HG03571 (cell line): ENCODE results near the gene SGSH.

Experiments used
- ATAC-seq: cut with Tn5 transposase; IDR thresholded peaks from one replicate; pipeline ENCODE4 v1.9.1; 2021; ENCODE audit not compliant: unreplicated experiment

The SGSH gene

DNA sequence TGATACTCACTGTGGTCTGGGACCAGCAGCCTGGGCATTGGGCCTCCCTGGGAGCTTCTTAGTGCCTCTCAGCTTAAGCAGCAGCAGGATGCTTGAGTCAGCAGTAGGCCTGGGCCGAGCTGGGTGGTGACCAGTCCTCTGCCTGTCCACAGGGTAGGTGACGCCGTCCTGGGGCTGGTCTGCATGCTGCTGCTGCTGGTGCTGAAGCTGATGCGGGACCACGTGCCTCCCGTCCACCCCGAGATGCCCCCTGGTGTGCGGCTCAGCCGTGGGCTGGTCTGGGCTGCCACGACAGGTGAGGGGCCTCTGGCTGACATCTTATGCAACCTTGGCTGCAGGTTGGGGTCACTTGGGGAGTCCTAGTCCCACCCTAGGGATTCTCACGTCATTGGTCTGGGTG lies 7.5 kb upstream of the SGSH start:
- no peak for ATAC-seq

DNA sequence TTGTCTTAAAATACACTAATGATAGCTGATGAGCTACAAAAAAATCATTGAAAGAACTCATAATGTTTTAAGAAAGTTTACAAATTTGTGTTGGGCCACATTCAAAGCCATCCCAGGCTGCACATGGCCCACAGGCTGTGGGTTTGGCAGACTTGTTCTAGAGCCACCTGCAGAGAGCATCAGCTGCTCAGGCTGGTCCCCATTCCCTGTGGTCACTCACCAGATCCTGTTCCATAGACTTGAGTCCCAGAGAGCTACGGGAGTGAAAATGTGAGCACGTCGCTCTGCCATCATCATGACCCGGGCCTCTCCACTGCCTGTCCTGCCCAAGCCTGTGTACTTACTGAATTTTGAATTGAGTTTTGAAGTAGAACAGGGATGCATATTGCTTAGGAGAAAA lies 7.0 kb upstream of the SGSH start:
- ATAC-seq = no peak

DNA sequence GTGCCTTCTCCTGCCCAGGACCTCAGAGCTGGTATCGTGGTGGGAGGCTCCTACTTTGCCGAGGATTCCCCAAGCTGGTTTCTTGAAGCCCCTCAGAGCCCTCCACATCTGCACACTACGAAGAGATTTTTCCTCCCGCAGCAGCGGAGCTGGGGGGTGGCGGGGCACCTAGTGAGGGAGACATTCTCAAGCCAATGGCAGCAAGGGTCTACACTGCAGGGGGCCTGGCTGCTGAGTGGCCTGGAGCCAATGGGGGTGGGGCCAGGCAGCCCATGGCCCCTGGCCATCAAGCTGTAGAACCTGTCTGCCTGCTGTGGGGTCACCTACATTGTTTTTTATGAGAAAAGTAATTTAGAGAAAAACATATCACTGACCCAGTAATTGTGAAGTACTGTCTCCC lies 5.1 kb upstream of the SGSH start:
- no peak for ATAC-seq

DNA sequence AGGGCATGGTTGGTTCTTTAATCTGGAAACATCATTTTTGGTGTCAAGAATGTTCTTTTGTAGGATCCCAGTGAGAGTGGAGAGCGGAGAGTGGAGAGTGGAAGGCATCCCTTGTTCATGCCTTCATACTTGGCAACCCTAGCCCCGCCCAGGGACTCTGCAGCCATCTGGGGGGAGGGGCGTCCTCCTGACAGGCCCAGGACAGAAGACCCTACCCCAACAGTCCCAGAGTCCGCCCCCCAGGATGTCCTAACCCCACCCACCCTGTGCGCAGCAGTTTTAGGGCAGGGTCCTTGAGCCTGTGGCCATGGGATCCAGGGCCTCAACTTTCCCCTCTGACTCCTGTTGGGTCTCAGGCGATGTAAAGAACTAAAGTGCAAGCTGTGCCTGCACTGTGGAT lies 4.5 kb upstream of the SGSH start:
- ATAC-seq = no peak

DNA sequence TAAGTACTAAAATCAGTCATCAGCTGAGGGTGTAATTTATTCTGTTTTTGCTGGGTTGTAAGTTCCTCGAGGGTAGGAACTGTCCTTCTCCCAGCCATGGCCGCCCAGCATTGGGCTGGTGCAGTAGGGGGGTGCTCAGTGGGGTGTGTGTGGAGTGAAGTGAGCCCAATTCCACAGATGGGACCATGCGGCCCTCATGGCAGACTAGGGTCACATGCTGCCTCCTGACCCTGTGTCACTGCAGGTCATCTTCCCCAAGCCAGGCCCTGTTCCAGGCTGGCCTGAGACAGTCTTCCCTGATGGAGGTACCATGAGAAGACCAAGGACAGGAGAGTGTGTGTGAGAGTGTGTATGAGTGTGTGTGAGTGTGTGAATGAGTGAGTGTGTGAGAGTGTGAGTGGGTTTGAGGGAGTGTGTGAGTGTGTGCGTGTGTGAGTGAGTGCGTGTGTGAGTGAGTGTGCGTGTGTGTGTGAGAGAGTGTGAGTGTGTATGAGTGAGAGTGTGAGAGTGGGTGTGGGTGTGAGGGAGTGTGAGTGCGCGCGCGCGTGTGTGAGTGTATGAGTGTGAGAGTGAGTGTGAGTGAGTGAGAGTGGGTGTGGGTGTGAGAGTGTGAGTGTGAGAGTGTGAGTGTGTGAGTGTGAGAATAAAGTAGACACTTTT lies 3.8 kb upstream of the SGSH start:
- no peak for ATAC-seq

DNA sequence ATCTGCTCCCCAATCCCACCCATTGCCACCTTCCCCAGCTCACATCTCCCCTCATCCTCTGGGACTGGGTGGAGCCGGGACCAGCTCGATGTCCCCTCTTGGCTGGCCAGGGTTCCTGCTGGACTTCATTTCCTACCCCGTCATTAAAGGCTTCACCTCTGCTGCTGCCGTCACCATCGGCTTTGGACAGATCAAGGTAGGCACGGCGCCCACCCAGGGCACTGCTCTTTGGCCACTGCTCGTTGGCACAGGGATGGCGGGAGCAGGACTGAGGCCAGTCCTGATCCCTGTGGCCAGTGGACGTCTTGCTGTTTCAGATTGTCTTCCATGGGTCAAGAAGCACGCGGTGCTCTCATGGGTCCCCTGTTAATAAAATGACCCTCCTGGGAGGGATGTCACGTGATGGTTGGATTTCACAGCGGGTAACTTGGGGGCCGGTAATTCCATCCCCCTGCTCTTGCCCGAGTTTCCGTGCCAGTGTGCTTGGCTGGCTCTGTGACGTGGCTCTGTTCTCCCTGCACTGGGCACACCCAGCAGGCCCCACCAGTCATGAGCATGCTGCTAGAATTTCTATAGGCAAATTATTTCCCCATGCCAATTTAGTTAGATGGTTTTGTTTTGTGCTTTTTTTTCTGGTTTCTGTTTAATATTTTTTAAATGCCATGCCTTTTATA lies 3.1 kb upstream of the SGSH start:
- ATAC-seq = no peak

DNA sequence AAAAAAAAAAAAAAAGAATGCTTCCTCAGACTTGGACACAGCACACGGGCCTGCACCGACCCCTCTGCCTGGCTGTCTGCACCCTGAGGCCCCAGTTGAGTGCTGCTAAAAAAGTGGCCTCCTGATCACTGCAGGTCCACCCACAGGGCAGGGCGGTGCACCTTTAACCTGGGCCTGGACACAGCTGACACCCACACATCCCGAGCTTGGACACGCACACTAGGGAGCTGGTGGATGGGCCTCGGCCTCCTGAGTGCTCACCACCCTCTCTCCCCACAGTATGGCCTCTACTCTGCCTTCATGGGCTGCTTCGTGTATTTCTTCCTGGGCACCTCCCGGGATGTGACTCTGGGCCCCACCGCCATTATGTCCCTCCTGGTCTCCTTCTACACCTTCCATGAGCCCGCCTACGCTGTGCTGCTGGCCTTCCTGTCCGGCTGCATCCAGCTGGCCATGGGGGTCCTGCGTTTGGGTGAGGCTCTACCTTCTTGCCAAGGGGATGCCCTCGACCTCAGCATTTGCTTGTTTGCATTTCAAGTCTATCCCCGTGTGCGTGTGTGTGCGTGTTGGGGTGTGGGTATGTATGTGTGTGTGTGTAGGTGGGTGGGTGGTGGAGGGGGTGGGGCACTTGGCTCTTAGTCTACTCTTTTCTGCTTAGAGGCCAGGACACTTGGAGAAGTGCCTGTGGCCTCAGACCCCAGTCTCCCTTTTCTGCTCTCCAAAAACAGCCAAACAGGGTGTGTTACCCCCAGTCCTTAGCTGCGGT lies 2.4 kb upstream of the SGSH start:
- ATAC-seq = no peak

DNA sequence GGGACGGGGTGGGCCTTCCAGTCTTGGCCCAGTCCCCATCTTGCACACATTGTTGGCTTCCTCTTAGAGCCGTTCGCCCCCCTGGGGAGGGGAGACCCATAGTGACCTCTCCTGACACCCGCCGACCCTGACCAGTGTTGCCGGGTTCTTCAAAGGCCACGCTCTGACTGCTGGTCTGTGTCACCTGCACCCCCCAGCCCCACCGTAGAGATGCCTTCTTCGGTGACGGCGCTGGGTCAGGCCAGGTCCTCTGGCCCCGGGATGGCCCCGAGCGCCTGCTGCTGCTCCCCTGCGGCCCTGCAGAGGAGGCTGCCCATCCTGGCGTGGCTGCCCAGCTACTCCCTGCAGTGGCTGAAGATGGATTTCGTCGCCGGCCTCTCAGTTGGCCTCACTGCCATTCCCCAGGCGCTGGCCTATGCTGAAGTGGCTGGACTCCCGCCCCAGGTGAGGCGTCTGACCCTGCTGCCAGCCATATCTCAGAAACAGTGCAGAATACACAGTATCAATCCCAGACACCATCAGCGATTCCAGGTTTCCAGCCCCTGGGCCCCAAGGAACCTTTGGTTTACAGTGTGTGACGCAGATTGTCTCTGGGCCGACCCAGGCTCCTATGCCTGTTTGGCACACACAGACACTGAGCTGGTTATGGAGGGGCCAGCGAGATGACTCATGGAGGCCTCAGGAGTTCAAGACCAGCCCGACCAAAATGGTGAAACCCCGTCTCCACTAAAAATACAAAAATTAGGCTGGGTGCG lies 1.4 kb upstream of the SGSH start:
- no peak for ATAC-seq

DNA sequence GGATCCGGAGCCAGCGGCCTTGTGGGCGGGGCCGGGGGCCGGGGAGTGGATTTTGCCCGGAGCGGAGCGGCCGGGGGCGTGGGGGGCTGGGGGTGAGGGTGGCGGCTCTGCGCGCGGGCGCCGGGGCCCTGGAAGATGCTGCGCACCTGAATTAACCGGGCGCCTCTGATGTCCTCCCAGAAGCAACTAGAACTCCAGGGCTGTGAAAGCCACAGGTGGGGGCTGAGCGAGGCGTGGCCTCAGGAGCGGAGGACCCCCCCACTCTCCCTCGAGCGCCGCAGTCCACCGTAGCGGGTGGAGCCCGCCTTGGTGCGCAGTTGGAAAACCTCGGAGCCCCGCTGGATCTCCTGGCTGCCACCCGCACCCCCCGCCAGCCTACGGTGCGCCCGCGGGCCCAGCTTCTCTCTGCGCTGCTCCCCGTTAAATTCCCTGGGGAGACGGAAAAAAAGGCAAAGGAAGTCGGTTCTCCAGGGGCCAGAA lies 643 bp upstream of the SGSH start:
- ATAC-seq = no peak

DNA sequence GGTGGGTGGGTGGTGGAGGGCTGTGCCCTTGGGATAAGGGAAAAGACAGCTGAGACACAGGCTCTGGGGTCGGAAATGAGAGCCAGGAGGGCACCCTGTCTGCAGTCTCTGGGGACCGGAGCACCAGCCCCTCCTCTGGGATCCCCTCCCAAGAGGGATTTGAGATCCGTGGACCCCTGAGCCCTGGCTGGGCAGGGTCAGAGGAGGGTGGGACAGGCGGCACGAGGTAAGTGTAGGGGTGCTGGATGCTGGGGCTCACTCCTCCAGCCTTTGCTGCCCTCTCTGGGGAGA lies 425 bp downstream of the SGSH start:
- ATAC-seq = peak; percentile 25

DNA sequence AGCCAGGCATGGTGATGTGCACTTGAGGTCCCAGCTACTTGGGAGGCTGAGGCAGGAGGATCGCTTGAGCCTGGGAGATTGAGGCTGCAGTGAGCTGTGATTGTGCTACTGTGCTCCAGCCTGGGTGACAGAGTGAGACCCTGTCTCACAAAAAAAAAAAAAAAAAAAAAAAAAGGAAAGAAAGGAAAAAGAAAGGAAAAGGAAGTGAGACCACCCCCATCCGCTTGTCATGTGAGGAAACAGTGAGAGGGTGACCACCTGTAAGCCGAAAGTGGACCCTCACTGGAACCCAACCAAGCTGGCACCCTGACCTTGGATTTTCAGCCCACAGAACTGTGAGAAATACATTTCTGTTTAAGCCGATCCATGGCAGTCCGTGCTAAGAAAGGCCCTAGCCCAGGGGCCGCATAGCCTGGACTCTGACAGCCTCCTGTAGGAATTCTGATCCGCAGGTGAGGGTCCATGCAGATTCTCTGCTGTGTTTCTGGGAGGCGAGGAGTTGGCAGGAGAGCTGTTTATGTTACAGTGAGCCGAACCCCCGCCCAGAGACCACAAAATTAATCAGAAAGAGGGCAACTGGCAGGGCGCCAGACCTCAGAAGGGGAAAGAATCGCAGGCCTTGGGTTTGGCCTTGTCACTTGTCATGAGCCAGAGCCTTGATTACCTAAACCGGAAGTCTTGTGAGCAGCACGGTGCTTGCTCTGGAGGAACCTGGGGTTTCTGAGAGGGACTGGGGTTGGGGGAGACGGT lies 945 bp downstream of the SGSH start:
- peak; percentile 46 for ATAC-seq

DNA sequence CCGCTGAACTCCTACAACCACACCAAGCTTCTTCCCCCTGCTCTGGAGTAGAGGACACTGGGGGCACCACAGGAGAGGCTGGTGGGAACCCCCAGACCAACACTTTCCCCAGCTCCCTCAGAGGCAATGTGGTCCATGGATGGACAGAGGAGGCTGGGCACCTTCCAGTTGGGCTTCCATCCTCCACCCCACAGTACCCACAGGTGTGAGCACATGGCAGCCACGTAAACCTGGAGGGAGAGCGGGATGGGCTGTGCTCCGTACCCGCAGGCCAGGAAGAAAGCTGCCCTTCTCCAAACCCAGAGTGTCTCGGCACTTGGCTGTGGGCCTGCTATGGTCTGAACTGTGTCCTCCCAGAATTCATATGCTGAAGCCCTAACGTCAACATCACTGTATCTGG lies 1.7 kb downstream of the SGSH start:
- ATAC-seq = no peak

DNA sequence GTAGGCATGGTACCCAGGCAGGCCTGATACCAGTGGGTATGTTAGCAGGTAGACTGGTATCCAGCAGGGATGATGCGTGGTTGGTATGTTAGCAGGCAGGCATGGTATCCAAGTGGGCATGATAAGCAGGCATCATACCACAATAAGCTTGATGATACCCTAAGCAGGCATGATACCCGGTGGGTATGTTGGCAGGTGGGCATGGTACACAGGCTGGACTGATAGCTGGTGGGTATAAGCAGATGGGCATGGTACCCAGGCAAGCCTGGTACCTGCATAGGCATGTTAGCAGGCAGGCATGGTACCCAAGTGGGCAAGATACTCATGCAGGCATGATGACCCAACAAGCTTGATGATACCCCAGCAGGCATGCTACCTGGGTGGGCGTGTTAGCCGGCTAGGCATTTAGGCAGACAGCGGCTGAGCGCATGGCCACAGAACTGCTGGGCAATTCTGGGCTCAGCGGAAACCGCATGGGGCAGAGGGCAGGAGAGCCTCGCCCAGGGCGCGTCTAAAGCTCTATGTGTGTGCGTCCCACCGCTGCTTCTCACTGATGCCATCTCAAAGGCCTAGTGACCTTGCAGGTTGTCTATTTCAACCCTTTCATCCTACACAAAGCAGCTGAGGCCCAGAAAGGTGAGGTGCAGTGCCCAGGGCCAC lies 2.3 kb downstream of the SGSH start:
- no peak for ATAC-seq

DNA sequence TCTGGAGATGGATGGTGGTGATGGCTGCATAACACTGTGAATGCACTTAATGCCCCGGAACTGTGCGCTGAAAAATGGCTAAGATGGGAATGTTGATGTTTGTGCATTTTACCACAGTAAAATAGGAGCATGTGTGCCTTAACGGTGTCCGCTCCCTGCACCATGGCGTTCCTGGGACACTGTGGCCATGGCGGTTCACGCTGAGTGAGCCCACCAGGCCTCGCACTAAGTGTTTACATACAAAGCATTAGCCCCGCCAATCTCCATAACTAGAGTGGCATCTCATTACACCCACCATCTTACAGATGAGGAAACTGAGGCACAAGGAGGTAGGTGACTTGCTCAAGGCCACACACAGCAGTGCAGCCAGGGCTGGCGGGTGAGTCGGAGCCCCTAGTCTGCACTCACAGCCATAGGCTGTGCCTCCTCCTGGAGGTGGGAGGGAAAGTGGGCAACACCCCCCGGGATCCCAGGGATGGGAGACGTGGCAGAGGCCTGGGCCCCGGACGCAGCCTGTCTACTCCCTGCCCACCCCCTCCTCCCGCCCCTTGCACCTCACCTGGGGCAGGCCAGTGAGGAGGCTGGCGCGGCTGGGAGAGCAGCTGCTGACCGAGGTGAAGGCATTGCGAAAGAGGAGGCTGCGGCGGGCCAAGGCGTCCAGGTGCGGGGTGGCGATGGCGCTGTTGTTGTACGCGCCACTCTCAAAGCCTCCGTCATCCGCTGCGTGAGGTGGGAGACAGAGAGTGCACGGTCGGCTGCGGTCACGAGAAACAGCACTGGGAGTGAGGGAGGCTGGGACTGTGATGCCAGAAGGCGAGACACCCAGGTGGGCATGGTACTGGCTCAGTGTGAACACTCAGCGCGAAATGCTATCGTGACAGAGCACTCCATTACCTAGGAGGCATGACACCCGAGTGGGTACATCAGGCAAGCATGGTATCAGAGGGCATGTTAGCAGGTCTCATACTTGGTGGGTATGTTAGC lies 3.4 kb downstream of the SGSH start:
- no peak for ATAC-seq

DNA sequence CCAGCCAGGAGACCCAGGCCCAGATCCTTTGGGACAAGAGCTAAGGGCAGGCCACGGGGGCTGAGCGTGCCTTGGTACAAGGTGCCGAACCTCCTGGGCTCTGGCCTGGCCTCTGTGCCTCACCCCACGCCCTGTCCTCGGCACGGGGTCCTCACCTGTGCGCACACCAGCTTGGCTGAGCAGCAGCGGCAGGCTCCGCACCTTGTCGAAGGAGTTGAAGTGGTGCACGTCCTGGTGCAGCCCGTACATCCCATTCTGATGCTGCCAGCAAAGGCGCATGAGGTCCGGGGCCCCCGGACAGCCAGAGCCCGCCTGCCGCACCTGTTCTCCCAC lies 5.3 kb downstream of the SGSH start:
- ATAC-seq = no peak

DNA sequence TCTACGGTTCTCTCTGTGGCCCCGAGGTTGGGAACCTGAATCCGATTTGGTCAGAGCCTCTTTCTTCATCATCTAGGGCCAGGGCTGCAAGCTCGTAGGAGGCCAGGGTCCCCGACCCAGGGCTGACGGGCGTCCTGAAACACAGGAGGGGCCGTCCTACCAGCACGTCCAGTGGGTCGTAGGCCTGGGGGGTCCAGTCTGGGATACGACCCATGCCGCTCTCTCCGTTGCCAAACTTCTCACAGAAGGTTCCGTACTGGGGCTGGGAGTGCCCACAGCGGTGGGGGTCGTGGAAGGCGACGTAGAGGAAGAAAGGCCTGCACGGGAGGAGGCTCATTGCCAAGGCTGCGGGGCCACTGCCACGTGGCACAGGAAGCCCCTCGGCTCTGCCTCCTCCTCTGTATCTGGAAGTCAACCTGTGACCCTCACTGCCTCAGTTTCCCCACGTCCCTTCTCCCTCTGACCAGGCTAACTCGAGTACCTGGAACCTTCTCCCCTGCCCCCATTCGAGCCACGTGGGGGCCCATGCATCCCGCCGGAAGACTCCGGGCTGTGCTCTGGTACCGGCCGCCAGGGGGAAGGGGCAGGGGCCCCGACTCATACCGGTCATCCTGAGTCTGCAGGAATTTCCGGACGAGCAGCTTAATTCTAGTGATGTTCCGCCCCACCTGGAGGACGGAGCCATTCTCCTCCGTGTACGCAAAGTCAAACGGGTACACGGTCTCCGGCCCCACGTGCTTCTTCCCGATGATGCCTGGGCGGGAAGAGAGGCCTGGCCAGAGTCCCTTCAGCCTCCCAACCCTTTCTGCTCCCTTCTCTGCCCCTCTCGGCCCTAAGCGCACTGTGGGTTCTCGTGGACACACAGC lies 5.9 kb downstream of the SGSH start:
- ATAC-seq = no peak

DNA sequence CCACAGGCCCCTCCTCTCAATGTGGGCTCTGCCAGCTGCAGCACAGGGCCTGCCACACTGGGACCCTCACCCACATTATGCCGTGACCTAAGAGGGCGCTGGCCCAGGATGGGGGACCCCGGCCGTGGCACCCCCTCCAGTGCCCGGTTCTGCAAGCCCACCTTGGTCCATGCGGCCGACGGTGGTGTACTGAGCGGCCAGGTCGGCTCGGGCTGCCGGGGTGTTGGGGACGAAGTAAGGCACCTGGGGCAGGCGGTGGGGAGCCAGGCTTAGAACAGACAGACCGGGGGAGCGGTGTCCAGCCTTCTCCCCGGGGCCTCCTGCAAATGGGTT lies 6.5 kb downstream of the SGSH start:
- ATAC-seq = no peak

DNA sequence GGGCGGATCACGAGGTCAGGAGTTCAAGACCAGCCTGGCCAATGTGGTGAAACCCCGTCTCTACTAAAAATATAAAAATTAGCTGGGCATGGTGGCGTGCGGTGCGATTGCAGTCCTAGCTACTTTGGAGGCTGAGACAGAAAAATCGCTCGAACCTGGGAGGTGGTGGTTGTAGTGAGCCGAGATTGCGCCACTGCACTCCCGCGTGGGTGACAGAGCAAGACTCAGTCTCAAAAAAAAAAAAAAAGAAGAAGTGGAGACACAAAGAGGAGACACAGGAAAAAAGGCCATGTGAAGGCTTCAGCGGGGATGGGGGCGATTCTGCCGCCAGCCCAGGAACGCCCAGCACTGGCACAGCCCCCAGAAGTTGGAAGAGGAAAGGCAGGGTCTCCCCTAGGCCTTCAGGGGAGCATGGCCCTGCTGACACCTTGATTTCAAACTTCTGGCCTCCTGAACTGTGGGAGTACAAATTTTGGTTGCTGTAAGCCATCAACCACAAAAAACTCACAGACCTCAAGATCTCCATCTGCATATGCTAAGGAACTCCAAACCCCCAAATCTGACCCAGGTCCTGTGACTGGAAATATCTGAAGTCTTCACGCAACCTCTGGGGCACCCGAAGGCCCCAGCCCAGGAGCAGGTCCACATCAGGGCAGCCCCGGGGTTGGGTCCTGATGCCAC lies 7.0 kb downstream of the SGSH start:
- ATAC-seq = no peak
